NCI-H2196 treated with DMSO at 0.1 percent for 48 hours (cell line): ENCODE measurements around the gene IL17C.
"Not testable (repeated sequence)": the region's sequence is repeated elsewhere in the genome, so short reads cannot be mapped to it uniquely, and the experiment has no call there.

Source experiments
- DNase-seq: peaks from one replicate; lab custom pipeline; 2025; ENCODE audit not compliant: unreplicated experiment; lab: John Stamatoyannopoulos, UW

IL17C gene

DNA sequence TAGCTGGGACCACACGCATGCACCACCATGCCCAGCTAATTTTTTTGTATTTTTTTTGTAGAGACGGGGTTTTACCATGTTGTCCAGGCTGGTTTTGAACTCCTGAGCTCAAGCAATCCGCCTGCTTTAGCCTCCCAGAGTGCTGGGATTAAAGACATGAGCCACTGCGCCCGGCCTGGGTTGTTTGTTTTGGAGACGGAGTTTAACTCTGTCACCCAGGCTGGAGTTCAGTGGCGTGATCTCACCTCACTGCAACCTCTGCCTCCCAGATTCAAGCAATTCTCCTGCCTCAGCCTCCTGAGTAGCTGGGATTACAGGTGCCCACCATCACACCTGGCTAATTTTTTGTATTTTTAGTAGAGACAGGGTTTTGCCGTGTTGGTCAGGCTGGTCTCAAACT is 28.9 kb upstream of the IL17C start:
- not testable (repeated sequence) for DNase-seq

DNA sequence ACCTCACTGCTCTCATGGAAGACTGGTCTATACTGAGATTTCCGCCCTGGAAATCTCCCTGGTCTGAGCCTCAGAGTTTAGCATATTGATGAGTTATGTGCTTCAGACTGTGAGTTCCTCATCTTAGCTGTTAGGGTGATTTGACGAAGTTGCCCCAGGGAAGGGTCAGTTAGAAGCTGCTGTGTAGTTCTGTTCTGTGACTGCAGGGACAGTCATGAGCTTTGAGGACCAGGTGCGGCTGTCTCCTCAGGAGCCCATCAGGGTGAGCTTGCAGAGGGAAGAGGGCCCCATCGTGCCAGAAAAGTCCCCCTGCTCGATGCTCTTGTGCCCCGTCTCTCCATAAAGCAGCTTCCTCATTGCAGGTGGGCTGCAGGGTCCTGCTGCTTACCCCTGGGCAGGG is 28.3 kb upstream of the IL17C start:
- no peak for DNase-seq

DNA sequence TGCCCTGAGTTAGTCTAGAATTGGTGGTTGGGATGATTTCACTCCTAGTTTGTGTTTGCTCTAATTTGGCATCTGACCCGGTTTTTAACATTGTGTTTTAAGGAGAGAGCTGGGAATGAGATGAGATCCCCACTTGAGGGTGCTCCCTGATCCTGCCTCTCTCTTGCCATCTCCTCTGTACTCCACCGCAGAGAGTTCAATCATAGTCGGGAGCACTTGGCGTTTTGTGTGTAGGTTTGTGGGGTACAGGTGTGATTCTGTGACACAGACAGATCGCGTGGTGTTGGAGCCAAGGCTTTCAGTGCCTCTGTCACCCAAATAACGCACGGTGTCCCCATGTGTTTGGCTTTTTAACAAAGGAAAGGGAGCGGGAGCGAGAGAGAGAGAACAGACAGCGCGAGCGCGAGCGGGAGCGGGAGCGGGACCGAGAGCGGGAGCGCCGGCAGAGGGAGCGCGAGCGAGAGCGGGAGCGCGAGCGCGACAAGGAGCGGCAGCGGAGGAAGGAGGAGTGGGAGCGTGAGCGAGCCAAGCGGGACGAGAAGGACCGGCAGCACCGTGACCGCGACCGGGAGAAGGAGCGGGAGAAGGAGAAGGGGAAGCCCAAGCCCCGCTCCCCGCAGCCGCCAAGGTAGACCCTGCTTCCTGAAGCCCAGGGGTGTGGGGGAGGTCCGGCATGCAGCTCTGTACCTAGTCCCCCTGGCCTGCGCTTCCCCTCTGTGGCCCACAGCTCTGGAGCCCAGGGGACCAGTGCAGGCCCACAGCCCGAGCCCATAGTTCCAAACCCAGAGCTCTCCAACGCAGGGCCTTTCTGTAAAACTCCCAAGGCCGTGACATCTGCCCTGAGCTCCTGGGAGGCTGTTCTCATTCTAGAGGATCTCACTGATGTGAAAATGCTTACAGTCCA is 27.2 kb upstream of the IL17C start:
- DNase-seq = no peak

- DNase-seq = no peak
Measured at GRCh38 chr16:88613293-88613692, 25.1 kb upstream of the IL17C start.

GRCh38 chr16:88613911-88614817 is 24.2 kb upstream of the IL17C start:
- DNase-seq = no peak

- no peak for DNase-seq
Measured at GRCh38 chr16:88614818-88615580, 23.4 kb upstream of the IL17C start.

- DNase-seq = peak; percentile 21
Measured at GRCh38 chr16:88616320-88616719, 22.1 kb upstream of the IL17C start.

DNA sequence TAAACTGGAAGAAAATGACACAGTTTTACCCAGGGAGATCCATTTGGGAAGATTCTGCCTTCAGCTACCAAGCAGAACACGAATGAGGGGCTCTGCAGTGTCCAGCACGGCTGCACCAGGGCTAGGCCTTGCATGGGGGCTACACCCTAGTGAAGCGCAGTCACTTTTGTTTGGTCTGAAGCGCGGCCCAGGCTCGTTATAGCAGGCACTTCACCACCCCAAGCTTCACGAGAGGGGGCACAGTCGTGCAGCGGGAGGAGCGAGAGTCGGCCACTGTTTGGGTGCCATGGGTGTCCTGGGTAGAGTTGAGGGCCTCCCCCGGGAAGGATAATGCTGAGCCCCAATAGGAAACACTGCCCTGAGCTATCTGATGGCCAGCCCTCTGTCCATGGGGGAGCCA is 21.6 kb upstream of the IL17C start:
- no peak for DNase-seq

GRCh38 chr16:88617268-88618031 is 20.9 kb upstream of the IL17C start:
- no peak for DNase-seq

- DNase-seq = no peak
Measured at GRCh38 chr16:88618182-88618955, 20.0 kb upstream of the IL17C start.

DNA sequence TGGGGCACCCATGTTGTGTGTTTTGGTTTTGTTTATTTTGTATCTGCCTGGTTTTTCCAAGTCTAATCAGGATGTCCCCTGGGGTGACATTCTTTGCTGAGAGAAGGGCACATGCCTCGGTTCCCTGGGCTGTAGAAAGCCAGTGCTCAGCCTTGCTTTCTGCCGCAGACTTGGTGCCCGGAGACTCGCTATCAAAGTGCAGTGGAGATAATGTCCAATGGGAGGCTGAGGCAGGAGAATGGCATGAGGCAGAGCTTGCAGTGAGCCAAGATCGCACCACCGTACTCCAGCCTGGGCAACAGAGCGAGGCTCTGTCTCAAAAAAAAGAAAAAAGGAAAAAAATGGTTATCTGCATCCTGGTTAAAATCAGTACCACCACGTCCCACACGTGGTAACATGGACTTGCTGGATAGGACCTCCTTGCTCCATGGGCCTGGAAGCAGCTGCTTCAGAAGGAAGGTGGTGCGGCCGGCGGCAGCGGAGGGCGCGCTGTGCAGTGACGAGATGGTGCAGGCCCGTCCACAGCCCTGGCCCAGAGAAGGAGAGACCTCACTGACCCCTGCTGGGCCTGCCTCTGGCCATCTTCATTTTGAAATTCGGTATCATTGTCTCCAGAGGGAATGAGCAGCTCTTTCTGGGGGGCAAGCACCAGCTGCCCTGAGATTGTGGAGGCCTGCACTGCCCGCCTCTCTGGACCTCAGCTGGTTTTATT is 19.3 kb upstream of the IL17C start:
- DNase-seq = no peak

DNA sequence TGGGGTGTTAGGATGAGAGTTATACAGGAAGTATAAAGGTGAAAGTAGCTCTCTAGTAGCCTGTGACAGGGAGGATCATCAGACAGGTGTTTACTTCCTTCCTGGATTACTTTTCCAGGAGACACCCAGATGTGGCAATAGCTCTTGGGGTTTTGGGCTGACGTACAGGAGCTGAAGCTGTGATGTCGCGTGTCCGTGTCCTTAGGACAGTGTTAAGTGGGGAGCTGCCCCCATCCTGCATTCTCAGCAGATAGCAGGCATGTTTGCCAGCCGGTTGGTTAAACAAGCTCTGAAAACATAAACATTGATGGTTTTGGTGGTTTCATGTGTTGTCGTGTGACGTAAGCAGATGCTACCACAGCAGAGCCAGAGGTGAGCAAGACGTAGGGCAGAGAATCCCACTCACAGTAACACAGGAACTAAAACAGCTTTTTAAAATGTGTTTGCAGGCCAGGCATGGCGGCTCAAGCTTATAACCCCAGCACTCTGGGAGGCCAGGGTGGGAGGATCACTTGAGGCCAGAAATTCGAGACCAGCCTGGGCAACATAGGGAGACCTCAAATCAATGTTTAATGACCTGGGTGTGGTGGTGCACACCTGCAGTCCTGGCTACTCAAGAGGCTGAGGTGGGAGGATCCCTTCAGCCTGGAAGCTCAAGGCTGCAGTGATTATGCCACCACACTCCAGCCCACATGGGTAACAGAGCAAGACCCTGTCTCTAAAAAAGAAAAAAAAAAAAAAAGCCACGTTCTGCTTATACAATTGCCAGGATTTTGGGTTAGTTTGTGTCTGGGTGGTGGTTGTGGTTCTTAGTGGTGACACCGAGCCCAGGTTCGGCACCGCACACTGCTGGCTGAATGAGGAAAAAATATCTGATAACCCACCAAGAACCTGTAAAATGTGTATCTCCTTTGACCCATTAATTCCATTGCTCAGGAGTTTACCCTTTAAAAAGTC is 18.2 kb upstream of the IL17C start:
- no peak for DNase-seq

DNA sequence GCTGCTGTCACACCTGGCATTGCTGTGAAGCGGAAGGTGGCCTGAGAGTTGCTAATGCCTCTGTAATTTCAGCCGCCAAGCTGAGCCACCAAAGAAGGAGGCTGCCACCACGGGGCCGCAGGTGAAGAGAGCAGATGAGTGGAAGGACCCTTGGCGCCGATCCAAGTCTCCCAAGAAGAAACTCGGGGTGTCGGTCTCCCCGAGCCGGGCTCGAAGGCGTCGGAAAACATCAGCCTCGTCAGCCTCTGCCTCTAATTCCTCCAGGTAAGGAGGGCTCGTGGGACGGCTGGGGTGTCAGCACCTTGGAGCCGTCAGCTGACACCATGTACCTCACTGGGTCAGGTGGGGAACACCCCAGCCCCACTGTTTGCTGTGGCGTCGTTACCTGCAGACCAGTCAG is 16.2 kb upstream of the IL17C start:
- DNase-seq = no peak

GRCh38 chr16:88622866-88623265 is 15.5 kb upstream of the IL17C start:
- no peak for DNase-seq

GRCh38 chr16:88623858-88624257 is 14.5 kb upstream of the IL17C start:
- DNase-seq = no peak

- DNase-seq = no peak
Measured at GRCh38 chr16:88624481-88624880, 13.9 kb upstream of the IL17C start.

GRCh38 chr16:88624977-88625576 is 13.3 kb upstream of the IL17C start:
- DNase-seq = no peak

- no peak for DNase-seq
Measured at GRCh38 chr16:88626646-88627045, 11.7 kb upstream of the IL17C start.
